HL-60/S4 (cell line): ENCODE measurements around the gene ELOB.

Experiments used
- in situ Hi-C: fragments of 300-500 bp; cut with MboI; formaldehyde crosslinking; loops from 2 replicates; pipeline ENCODE4 v1.14.3; 2022; ENCODE audit warnings: low sequenced_read_pairs

ELOB gene

DNA sequence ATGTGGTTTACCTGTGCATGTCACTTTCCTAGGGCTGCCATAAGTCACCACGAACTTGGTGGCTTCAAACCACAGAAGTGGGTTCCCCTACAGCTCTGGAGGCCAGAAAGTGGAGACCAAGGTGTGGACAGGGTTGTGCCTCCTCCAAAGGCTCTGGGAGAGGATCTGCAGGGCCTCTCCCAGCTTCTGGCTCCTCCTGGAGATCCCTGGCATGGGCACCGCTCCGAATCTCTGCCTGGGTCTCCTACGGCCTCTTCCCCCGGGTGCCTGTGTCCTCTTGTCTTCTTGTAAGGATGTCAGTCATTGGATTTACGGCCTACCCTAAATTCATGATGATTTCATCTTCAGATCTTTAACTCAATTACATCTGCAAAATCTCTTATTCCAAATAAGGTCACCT lies 27.1 kb downstream of the ELOB start:
- in situ Hi-C loops: no loop called here

DNA sequence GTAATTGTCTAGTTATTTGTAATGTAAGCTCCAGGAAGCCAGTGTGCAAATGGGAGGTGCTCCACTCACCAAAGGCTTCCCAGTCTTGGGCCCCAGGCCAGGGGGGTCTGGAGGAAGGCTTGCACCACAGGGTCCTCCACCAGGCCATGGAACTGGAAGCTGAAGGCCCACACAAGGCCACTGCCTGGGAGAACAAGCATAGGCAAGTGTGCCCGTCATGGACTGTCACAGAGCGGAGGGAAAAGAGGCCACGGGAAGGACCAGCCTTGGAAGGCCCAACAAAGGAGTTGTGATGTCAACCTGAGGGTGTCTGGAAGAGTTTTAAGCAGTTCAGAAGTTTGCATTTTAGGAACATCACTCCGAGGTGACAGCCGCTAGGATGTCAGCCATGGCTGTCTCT lies 27.6 kb downstream of the ELOB start:
- in situ Hi-C loops: no loop called here

DNA sequence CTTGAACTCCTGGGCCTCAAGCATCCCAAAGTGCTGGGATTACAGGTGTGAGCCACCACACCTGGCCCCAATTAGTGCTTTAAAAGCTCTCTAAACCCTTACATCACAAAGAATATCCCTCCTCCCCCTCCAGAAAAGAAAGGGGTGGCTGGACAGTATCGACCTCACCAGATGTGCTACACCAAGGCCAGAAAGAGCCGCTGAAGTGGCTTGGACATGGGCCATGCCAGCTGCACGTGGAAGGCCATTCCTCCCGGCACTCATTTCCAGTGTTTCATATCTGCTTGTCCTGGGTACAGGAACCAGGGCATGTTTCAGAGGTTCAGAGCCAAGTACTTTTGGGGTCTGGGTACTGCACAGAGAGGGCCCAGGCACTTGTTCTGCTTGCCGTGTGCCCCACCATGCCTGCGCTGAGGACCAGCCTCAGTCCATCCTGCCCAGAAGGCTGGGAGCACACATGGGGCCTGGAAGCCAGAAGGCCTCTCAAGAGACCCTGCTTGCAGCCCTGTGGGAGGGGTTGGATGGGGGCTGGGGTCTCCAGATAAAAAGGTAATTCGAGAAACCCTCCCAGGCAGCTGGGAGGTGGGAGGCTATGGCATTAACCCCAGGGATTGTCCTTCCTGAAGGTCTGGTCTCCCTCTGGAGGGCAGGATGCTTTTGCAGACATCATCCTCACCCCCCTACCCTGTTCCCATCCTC lies 28.2 kb downstream of the ELOB start:
- in situ Hi-C loops: no loop called here

DNA sequence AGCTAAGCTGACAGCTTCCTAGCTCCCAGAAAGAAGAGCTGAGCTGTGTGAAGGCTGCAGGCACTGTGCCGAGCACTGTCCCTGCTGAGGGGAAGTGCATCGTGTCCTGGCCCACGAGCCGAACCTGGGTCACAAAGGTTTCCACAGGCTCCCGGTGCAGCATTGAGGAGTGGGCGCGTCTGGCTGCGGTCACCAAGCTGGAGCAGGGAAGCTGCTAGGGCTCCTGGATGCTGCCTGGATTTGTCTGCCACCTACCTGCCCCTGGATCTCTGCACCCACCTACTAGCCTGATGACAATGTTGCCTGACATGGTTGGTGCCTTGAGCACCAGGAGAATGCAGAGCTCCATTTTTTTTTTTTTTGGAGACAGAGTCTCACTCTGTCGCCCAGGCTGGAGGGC lies 31.1 kb downstream of the ELOB start:
- in situ Hi-C loops: no loop called here

DNA sequence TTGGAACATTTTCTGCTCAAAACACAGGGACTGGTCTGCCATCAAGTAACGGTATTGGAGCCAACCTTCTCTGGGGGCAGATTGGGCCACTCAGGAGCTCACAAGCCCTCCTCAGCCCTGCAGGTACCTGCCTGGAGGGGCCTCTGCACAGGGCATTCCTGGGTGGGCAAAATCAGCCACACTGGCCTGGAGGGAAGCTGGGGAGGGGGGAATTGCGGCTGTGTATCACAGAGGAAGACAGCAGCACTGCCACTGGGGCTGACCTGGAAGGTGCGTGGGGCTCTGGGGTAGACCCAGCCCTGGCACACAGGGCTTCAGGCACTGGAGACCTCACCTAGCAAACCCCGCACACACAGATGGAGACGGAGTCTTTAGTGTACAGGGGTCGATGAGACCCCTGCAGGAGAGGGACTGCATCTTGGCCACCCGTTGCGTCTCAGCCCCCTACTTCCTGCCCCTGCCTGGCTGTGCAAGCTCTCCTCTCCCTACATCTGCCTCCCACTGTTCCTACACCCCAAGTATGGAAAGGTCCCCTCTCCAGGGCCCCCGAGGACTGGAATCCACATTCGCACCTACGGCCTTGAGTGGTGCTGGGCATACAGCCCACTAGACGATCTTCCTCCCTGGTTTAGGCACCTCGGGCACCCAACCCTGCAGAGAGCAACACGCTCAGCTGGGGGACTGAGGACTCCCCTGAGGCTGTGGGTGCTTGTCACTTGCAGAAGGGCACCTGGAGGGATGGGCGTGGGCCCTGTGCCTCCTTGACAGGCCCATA lies 31.8 kb downstream of the ELOB start:
- in situ Hi-C loops: no loop called here

DNA sequence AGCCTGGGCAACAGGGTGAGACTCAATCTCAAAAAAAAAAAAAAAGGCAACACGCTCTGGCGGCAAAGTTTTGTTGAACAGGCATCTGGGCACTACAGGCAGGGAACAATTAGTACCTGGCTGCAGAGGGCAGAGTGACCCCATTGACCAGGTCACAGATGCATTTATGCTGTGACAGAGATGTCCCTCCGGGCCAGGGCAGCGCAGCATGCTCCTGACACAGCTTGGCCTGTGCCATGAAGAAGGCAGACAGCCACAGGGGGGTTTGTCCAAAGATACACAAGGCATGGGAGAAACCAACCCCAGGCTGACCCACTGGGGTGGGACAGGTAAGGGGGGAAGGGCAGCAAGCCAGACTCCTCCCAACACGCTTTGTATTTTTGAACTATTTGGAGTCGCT lies 32.4 kb downstream of the ELOB start:
- in situ Hi-C loops: no loop called here

DNA sequence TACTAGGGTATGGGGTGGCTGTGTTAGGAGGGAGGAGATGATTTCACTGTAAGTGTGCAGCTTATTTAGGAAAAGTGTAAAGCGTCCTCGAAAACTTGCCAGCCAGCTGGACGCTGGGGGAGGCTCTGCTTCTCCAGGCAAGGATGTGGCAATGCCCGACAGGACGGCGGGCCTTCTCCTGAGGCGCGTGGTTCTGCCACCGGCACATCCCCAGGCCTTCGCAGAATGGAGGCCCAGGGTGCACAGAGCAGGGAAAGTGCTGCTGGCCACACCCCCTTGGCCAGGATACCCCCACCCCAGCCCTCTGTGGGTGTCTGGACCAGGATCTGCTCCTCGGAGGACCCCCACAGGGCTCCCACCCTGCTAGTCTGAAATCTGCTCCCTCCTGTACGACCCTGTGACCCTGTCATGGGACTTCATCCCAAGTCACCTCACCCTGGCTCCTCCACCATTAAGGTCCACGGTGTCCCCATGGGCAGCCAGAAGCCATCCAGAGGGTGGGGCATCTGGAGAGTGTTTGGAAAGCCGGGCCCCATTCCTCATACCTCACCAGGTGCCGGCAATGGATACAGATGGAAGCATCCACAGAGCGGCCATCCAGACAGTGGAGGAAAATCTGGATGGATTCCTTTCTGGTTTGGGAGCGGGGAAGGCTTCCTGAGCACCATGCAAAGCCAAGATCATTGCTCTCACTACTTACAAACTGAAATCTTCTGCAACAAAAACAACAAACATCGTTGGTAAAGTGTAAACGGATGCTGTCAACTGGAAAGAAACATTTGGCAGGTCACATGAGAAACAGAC lies 33.9 kb downstream of the ELOB start:
- in situ Hi-C loops: no loop called here

DNA sequence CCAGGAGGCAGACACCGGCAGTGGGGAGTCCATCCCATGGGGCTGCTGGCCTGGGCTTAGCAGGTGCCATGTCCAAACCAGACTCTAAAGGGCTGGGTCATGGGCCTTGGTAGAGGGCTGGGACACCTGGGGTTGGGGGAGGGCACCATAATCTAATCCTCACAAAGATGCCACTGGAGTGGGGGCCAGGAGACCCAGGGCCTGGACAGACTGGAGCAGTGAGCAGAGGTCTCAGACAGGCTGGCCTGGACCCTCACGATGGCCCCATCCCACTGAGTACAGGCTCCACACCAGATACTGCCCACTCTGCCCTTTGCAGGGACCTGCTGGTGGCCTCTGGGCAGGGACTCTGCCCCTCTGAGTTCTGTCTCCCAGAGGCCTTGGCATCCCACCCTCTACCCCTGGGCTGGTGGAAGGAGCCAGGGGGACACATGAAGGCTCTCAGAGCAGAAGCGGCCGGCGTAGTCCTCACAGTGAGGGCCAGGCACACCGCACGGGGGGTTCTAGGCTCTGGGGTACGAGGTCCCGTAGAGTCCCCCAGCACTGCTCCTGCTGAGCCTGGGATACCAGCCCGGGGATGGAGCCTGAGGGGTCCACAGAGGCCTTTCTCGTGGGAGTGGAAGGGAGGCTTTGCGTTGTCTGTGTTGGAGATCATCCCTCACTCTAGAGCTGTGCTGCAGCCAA lies 34.6 kb downstream of the ELOB start:
- in situ Hi-C loops: no loop called here

DNA sequence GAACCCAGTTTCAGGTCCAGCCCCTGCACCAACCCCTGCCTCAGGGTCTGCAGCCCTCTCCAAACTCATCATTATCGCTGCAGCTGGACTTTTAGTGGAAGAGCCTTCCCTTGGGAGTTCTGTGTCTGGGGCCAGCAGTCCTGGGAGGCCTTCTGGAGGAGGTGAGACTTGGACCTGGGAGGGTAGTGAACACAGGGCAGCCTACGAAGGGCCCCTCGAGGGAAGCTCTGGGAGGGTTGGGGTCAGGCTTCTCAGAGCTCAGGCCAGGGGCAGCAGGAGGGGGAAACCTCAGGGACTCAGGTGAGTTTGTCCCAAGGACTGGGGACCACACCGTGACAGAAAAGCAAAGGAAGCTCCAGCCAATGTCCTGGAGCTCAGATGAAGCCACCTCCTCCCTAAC lies 35.9 kb downstream of the ELOB start:
- in situ Hi-C loops: no loop called here

DNA sequence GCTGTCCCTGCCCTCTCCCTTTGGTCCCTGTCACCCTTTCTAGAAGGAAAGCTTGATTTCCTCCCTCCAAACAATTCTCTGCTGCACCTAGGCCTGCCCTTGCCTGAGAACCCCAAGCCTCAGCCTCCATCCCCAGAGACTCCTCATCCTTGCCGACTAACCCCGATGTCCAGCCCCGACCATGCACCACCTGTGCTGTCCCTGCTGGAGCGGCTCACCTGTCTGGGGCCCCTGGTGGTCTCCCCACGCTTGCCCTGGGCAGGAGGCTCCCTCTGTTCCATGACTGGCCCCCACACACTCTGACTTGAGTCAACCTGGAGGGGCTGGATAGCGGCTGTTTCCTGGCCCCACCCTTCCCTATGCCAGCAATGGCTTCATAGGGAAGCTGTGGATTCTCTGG lies 36.6 kb downstream of the ELOB start:
- in situ Hi-C loops: no loop called here

DNA sequence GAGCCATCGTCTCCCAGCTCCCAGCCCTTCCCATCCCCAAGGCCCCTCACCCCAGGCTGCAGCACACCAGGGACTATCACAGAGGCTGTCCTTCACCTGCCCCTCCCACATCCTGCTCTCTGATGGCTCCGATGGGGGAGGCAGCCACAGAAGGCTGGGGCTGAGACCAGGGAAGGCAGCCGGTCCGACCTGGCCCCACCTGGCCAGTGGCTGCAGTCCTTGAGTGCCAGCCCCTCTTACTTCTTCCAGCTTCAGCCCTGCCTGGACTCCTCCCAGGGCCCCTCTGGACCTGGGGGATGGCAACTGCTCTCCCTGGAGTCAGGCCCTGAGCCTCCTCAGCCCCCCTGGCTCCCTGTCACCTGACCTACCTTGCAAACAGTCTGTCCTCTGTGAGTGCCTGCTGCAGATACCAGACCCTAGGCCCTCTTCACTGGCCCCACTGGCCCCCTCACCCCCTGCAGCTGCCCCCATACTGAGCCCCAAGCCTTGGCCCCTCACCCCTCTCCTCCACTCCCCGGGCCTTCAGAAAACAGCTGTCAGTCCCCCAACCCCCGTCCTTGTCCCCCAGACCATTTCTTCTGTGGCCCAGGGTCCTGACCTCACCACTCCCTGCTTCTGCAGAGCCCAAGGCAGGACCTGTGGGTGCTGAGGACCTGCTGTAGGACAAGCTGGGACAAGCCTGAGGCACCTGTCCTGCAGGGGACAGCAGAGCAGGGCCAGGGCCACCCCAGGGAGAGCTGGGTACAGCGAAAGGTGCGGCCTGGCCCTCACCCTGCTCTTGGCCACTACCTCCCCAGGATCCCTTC lies 37.3 kb downstream of the ELOB start:
- in situ Hi-C loops: no loop called here

DNA sequence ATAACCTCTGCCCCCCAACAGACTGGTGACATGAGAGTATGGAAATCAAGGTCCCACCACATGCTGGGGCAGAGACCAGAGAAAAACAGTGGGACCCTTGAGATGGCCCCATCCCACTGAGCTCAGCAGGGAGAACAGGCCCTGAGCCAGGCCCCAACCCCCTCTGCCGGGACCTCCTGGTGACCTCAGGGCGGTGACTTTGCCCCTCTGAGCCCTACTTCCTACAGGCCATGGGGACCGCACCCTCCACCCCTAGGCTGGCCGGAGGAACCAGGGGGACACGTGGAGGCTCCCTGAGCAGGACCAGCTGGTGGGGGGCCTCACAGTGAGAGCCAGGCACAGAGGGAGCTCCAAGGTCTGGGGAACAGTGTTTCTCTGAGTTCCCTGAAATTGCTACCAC lies 38.5 kb downstream of the ELOB start:
- in situ Hi-C loops: no loop called here

DNA sequence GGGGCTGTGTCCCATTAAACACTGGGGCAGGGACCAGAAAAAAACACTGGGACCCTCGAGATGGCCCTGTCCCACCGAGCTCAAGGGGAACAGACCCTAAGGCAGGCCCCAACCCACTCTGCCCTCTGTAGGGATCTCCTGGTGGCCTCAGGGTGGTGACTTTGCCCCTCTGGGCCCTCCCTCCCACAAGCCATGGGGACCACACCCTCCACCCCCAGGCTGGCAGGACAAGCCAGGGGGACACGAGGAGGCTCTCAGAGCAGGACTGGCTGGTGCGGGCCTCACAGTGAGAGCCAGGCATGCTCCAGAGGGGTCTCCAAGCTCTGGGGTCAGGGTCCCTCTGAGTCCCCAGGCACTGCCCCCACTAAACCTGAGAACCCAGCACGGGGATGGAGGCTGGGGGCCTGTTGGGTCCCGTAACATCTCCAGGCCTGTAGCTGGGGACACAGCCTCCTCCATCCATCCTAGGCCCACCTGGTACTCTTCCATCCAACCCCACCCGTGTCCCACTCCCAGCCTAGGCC lies 39.1 kb downstream of the ELOB start:
- in situ Hi-C loops: no loop called here

DNA sequence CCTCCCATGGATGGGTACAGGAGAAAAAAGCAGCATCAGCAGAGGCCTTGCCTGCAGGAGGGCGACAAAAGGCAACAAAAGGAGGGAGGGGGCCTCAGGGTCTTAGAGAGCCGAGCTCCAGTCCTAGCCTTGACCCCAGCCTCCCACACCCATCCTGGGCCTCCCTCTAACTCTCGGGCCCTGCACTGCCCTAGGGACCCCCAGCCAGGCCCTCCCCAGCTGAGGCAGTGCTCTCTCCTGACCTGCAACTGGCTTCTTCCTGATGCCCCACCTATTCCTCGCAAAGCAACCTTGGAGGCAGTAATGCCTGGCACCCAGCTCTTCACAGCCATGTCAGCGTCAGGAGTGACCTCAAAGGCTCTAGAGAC lies 39.9 kb downstream of the ELOB start:
- in situ Hi-C loops: no loop called here

DNA sequence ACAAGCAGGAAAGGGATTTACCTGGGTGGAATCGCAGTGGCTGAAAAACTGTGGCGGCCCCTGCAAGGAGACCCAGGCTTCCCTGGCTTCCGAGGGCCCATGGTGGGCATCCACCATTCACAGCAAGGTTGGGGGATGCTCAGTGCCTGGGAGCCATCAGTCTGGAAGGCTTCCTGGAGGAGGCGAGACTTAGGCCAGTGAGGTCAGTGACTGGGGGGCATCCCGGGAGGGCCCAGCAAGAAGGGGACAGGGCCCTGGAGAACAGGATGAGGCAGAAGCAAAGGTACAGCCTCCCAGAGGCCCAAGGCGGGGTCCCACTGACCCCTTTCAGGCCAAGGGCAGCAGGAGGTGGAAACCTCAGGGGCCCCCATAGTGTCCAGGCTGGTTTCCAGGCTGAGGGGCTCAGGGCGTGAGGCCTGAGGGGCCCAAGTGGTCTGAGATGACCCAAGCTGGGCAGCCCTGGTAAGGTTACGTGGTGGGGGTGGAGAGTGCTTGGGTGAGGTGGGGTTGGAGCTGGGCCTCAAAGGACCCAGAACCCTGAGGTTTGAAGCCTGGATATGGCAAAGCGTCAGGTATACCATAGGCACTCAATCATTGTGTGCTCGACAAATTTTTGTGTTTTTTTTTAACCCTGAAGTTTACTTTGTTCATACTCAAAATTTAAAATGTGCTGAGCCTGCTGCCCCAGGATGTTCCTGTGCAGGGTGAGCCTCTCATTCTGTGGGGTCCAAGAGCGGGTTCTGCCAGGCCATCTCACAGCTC lies 40.4 kb downstream of the ELOB start:
- in situ Hi-C loops: no loop called here

DNA sequence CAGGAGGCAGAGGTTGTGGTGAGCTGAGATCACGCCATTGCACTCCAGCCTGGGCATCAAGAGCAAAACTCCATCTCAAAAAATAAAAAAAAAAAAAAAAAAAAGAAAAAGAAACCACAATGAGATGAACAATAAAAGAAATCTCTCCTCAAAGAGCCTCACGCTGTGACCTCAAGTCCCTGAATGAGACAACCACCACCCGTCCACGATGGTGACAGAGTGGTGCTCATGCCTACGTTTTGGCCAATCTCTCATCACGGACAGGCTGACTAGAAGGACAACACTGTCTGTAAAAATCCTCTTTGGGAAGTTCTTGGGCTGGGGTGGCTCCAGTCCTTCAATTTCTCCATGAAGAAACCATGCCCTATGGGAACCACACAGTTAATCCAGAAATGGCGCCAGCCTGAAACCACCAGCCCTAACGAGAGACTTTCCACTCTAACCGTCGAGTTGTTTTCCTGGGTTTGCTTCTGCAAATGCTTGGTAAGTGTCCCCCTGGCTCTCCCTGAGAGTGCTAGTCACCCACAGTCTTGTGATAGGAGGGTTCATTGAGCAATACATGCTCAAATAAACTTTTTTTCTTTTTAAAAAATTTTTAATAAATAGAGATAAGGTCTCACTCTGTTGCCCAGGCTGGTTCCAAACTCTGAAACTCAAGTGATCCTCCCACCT lies 42.1 kb downstream of the ELOB start:
- in situ Hi-C loops: no loop called here

DNA sequence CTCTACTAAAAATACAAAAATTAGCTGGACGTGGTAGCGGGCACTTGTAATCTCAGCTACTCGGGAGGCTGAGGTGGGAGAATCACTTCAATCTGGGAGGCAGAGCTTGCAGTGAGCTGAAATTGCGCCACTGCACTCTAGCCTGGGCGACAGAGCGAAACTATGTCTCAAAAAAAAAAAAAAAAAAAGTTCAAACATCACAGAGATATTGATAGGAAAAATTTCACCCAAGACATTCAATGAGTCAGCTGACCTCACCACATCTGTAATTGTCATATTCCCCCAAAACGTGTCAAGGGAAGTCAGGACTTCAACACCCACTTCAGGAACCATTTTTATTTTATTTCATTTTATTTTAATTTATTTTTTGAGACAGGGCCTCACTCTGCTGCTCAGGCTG lies 49.0 kb downstream of the ELOB start:
- in situ Hi-C loops: no loop called here

DNA sequence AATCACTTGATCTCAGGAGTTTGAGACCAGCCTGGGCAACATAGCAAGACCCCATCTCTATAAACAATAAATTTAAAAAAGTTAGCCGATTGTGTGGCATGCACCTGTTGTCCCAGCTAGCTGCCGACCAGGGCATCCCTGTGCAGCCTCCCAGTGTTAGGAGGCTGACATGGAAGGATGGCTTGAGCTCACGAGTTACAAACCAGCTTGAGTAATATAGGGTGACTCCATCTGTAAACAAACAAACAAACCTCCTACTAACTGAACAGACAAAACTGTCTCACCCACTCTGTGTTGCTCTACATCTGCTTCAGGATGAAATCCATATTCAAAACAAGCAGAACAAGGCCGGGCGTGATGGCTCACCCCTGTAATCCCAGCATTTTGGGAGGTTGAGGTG lies 50.2 kb downstream of the ELOB start:
- in situ Hi-C loops: no loop called here

DNA sequence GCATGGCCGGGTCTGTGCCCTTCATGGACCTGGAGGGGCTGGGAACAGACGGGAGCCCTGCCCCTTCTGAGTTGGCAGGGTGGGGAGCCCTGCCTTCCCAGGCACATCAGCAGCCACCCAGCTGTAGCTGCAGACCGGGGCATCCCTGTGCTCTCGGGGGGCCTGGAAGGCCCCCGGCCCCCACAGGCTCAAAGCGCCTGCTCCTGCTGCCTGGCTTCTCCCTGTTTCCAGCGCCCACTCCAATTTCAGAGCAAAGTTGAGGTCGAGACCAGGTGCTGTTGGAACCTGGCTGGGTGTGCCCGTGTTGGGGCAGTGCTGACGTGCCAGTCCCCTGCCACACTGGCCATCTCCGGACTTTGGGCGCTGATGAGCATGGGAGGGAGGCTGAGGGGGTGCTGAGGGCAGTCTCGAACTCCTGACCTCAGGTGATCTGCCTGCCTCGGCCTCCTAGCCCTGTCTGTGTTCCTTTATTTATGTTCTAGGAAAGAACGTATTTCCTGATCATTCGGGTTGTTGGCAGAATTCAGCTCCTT lies 52.2 kb downstream of the ELOB start:
- in situ Hi-C loops: no loop called here
